IMR-90 (cell line): Measurements from ENCODE around the gene S100B. TPM values are rescaled to one million over a fixed set of nuclear protein-coding genes. Genes with fewer than 3 reads are reported as not detected.

Experiments used
- ATAC-seq: fragments of 200-7000 bp; cut with Tn5 transposase; 2 replicates; pipeline ENCODE4 v1.9.1; 2020; ENCODE audit warnings: low read depth, mild to moderate bottlenecking, moderate library complexity
- BruUV-seq: library from RNA; stranded (reverse); fragments of 400-500 nt; replicated peaks from 2 replicates; lab custom pipeline; 2021; lab: Mats Ljungman, UMichigan
- CTCF ChIA-PET: fragments of 300-600 bp; formaldehyde crosslinking; extraction: SDS; loops from one replicate; lab custom pipeline; 2021; ENCODE audit warnings: antibody characterized with exemption; lab: Yijun Ruan, JAX
- POLR2A ChIA-PET: fragments of 300-600 bp; sonication (Branson Sonifier 250); formaldehyde crosslinking; loops from one replicate; lab custom pipeline; 2022; ENCODE audit warnings: antibody characterized with exemption; ENCODE audit not compliant: unreplicated experiment; lab: Charles Lee
- DNase-seq: peaks from one replicate; pipeline ENCODE4 v3.0.0; 2013
- H2AFZ ChIP-seq: replicated peaks from 2 replicates; pipeline ENCODE3; 2013; ENCODE audit warnings: low read length, mild to moderate bottlenecking; ENCODE audit not compliant: poor library complexity
- H2AK5ac ChIP-seq: 2 replicates; pipeline ENCODE4 v1.6.1; 2013; ENCODE audit warnings: low read depth, low read length, inconsistent platforms
- H2AK9ac ChIP-seq: replicated peaks from 2 replicates; pipeline ENCODE3; 2013; ENCODE audit warnings: mild to moderate bottlenecking, low read depth, low read length, moderate library complexity; ENCODE audit not compliant: poor library complexity
- H2BK120ac ChIP-seq: 2 replicates; pipeline ENCODE4 v1.6.1; 2013; ENCODE audit warnings: low read depth, low read length, inconsistent platforms
- H2BK15ac ChIP-seq: 3 replicates; pipeline ENCODE4 v1.6.1; 2013; ENCODE audit warnings: low read depth, low read length, inconsistent platforms
- H2BK20ac ChIP-seq: 2 replicates; pipeline ENCODE4 v1.6.1; 2013; ENCODE audit warnings: low read depth, mild to moderate bottlenecking, inconsistent platforms, low read length, moderate library complexity
- H2BK5ac ChIP-seq: 2 replicates; pipeline ENCODE4 v1.6.1; 2013; ENCODE audit warnings: mild to moderate bottlenecking, low read depth, low read length, inconsistent platforms; ENCODE audit not compliant: poor library complexity, severe bottlenecking
- H3K14ac ChIP-seq: replicated peaks from 2 replicates; pipeline ENCODE4 v1.6.1; 2013; ENCODE audit warnings: low read depth, low read length, inconsistent platforms
- H3K18ac ChIP-seq: 2 replicates; pipeline ENCODE4 v1.6.1; 2013; ENCODE audit warnings: low read depth, low read length, control low read depth
- H3K23ac ChIP-seq: 2 replicates; pipeline ENCODE4 v1.6.1; 2013; ENCODE audit warnings: low read depth, low read length, inconsistent platforms
- H3K27ac ChIP-seq: 2 replicates; pipeline ENCODE4 v1.5.1; 2013; ENCODE audit warnings: mild to moderate bottlenecking, control low read depth, low read length; ENCODE audit not compliant: insufficient read depth
- H3K27me3 ChIP-seq: 2 replicates; pipeline ENCODE4 v1.6.1; 2013; ENCODE audit warnings: low read length; ENCODE audit not compliant: control insufficient read depth, insufficient read depth
- H3K36me3 ChIP-seq: 2 replicates; pipeline ENCODE4 v1.6.1; 2013; ENCODE audit warnings: low read length, mixed read lengths; ENCODE audit not compliant: control insufficient read depth, insufficient read depth
- H3K4ac ChIP-seq: 2 replicates; pipeline ENCODE4 v1.6.1; 2013; ENCODE audit warnings: low read depth, low read length, inconsistent platforms
- H3K4me1 ChIP-seq: 2 replicates; pipeline ENCODE4 v1.6.1; 2013; ENCODE audit warnings: low read length, mixed read lengths; ENCODE audit not compliant: control insufficient read depth, insufficient read depth
- H3K4me2 ChIP-seq: 2 replicates; pipeline ENCODE4 v1.6.1; 2013; ENCODE audit warnings: low read depth, mild to moderate bottlenecking, control low read depth, low read length, moderate library complexity
- H3K4me3 ChIP-seq: 2 replicates; pipeline ENCODE4 v1.5.1; 2013; ENCODE audit warnings: low read depth, mild to moderate bottlenecking, control low read depth, low read length, moderate library complexity; ENCODE audit not compliant: insufficient read depth
- H3K56ac ChIP-seq: 2 replicates; pipeline ENCODE4 v1.6.1; 2013; ENCODE audit warnings: low read length, inconsistent platforms; ENCODE audit not compliant: insufficient read depth; ENCODE audit errors: extremely low read depth
- H3K79me1 ChIP-seq, 2 experiments: 2 replicates each; pipeline ENCODE4 v1.6.1; 2013; ENCODE audit warnings: low read length in 2 of 2, inconsistent platforms in 1 of 2, low read depth in 1 of 2
- H3K9ac ChIP-seq: 2 replicates; pipeline ENCODE4 v1.6.1; 2013; ENCODE audit warnings: low read depth, low read length, control low read depth
- H3K9me1 ChIP-seq: 2 replicates; pipeline ENCODE4 v1.6.1; 2013; ENCODE audit warnings: low read length, inconsistent platforms; ENCODE audit not compliant: insufficient read depth
- H3K9me3 ChIP-seq: 2 replicates; pipeline ENCODE4 v1.6.1; 2013; ENCODE audit warnings: low read length; ENCODE audit not compliant: control insufficient read depth, insufficient read depth
- H4K20me1 ChIP-seq: 2 replicates; pipeline ENCODE4 v1.6.1; 2013; ENCODE audit warnings: low read length, inconsistent platforms; ENCODE audit not compliant: insufficient read depth
- H4K5ac ChIP-seq: 2 replicates; pipeline ENCODE4 v1.6.1; 2013; ENCODE audit warnings: mild to moderate bottlenecking, low read depth, low read length, control low read depth
- H4K8ac ChIP-seq, 2 experiments: 2 replicates each; pipeline ENCODE4 v1.6.1; 2013; ENCODE audit warnings: low read depth in 2 of 2, low read length in 2 of 2, control low read depth in 1 of 2, inconsistent platforms in 1 of 2
- H4K91ac ChIP-seq: 2 replicates; pipeline ENCODE4 v1.6.1; 2013; ENCODE audit warnings: low read depth, low read length, inconsistent platforms; ENCODE audit not compliant: insufficient read depth
- BHLHE40 ChIP-seq: fragments of 150-350 bp; IDR thresholded peaks from 2 replicates; pipeline ENCODE4 v1.6.1; 2016; ENCODE audit warnings: mild to moderate bottlenecking, low read depth, low read length
- CEBPB ChIP-seq: IDR thresholded peaks from 2 replicates; pipeline ENCODE4 v1.6.1; 2012; ENCODE audit warnings: low read depth, low read length, improper control_type of control experiment
- CHD1 ChIP-seq: IDR thresholded peaks from 2 replicates; pipeline ENCODE4 v1.6.1; 2012; ENCODE audit warnings: low read depth, low read length, improper control_type of control experiment
- CTCF ChIP-seq: conservative IDR thresholded peaks from 2 replicates; pipeline ENCODE4 v1.5.1; 2012; ENCODE audit warnings: mild to moderate bottlenecking, low read depth, low read length, improper control_type of control experiment
- FOS ChIP-seq: fragments of 150-350 bp; IDR thresholded peaks from 2 replicates; pipeline ENCODE4 v1.6.1; 2016; ENCODE audit warnings: low read depth, low read length
- MAFK ChIP-seq: IDR thresholded peaks from 2 replicates; pipeline ENCODE4 v1.6.1; 2012; ENCODE audit warnings: low read depth, low read length, improper control_type of control experiment
- MAZ ChIP-seq: IDR thresholded peaks from 2 replicates; pipeline ENCODE4 v1.6.1; 2012; ENCODE audit warnings: low read depth, mild to moderate bottlenecking, low read length, improper control_type of control experiment, moderate library complexity, borderline replicate concordance
- MXI1 ChIP-seq: IDR thresholded peaks from 2 replicates; pipeline ENCODE4 v1.6.1; 2012; ENCODE audit warnings: low read depth, mild to moderate bottlenecking, low read length, moderate library complexity, borderline replicate concordance
- NFE2L2 ChIP-seq: fragments of 150-350 bp; IDR thresholded peaks from 2 replicates; pipeline ENCODE4 v1.6.1; 2016; ENCODE audit warnings: low read depth, mild to moderate bottlenecking, low read length
- POLR2A ChIP-seq: IDR thresholded peaks from 2 replicates; pipeline ENCODE4 v1.6.1; 2012; ENCODE audit warnings: mild to moderate bottlenecking, low read depth, low read length
- RAD21 ChIP-seq: IDR thresholded peaks from 2 replicates; pipeline ENCODE4 v1.6.1; 2012; ENCODE audit warnings: low read length, improper control_type of control experiment
- RCOR1 ChIP-seq: IDR thresholded peaks from 2 replicates; pipeline ENCODE4 v1.6.1; 2012; ENCODE audit warnings: mild to moderate bottlenecking, low read length, improper control_type of control experiment; ENCODE audit not compliant: insufficient replicate concordance
- RFX5 ChIP-seq: IDR thresholded peaks from 2 replicates; pipeline ENCODE4 v1.8.0; 2012; ENCODE audit warnings: low read depth, mild to moderate bottlenecking, low read length, moderate library complexity
- SMC3 ChIP-seq: fragments of 150-350 bp; IDR thresholded peaks from 2 replicates; pipeline ENCODE4 v1.6.1; 2016; ENCODE audit warnings: low read depth, mild to moderate bottlenecking, antibody characterized with exemption, low read length, moderate library complexity
- USF2 ChIP-seq: fragments of 150-350 bp; IDR thresholded peaks from 2 replicates; pipeline ENCODE4 v1.6.1; 2017; ENCODE audit warnings: mild to moderate bottlenecking, antibody characterized with exemption, low read length, low read depth
- WGBS, 2 experiments: methylation state at CpG; one replicate each; pipeline versions ENCODE4 v1.1.5 to v1.1.7; 2013; ENCODE audit warnings: missing lambda C conversion rate in 2 of 2; ENCODE audit not compliant: insufficient read length in 1 of 2; ENCODE audit errors: extremely low coverage in 2 of 2; 5-methylcytosine and 5-hydroxymethylcytosine counted together
- dilution Hi-C: fragments of 300-500 bp; cut with HindIII; formaldehyde crosslinking; loops from one replicate; pipeline ENCODE4 v1.14.3; 2018; ENCODE audit warnings: low sequenced_read_pairs; ENCODE audit not compliant: unreplicated experiment
- in situ Hi-C: fragments of 300-500 bp; cut with MboI; formaldehyde crosslinking; loops from 3 replicates; pipeline ENCODE4 v1.14.3; 2019; ENCODE audit warnings: low sequenced_read_pairs, inconsistent platforms, mixed read lengths
- intact Hi-C: fragments of 100-400 bp; cut with micrococcal nuclease; formaldehyde crosslinking; loops from 2 replicates; pipeline ENCODE4 v1.10.0; 2022
- polyA plus RNA-seq, 3 experiments: library from polyadenylated mRNA; depleted of rRNA; stranded (reverse); fragments of >200 nt; gene quantifications; 2 replicates each; pipeline ENCODE4 v1.2.3, GENCODE V29; 2012; ENCODE audit warnings: low replicate concordance in 1 of 3
- total RNA-seq: library from RNA; depleted of rRNA; stranded (reverse); fragments of >200 nt; gene quantifications from 2 replicates; pipeline ENCODE4 v1.2.3, GENCODE V29; 2012
- TF ChIP-seq, protein P1 (sequence below): fragments of 150-350 bp; IDR thresholded peaks from 2 replicates; pipeline ENCODE4 v1.6.1; 2016; ENCODE audit warnings: low read depth, mild to moderate bottlenecking, low read length, moderate library complexity, borderline replicate concordance

S100B gene
- total and polyA plus RNA-seq, 2 of the 4 experiments (the other 2 are of a cell fraction): 0.18 to 0.26 TPM

DNA sequence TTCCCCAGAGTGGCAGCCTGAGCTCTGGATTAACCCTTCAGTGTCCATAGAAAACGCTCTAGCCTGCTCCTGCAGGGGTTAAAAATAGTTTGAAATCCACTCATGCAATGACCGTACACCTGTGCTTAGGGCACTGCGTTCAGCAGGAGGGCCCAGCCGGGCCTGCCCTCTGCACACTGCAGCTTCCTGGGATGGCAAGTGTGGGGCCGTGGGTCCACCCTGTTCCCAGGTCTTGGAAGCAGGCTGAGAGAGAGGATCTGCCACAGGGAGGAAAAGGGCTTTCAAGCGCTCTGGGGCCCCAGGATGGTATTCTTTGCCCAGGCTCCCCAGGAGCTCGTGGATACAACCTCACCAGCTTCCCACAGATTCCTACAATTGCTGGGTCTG lies 1.5 kb upstream of the S100B start:
- Histone ChIP-seq H3K27me3 (peaks cover 30% of the 10 kb centered on the region), H2BK20ac (no peak overlapping the region), H3K27ac (no peak overlapping the region), H3K9me3 (peaks cover 9% of the 10 kb centered on the region), H3K4ac (no peak overlapping the region), H2BK120ac (no peak overlapping the region), H3K9ac (no peak overlapping the region), H2AK5ac (no peak overlapping the region), H3K18ac (no peak overlapping the region), H2AFZ (no peak overlapping the region), H2AK9ac (no peak overlapping the region), H2BK15ac (no peak overlapping the region), H3K56ac (no peak overlapping the region), H4K5ac (no peak overlapping the region), H3K4me3 (no peak overlapping the region), H4K20me1 (no peaks in the 10 kb centered on the region), H3K9me1 (no peaks in the 10 kb centered on the region), H3K79me1 (no peaks in the 10 kb centered on the region), H4K8ac (no peak overlapping the region), H3K23ac (no peak overlapping the region), H4K91ac (no peak overlapping the region), H3K4me1 (no peaks in the 10 kb centered on the region), H3K36me3 (no peaks in the 10 kb centered on the region), H2BK5ac (no peak overlapping the region), H3K14ac (no peak overlapping the region), H3K4me2 (no peak overlapping the region)
- no CpG with 5 or more reads among the region's 7 CpGs for WGBS, 2 experiments
- dilution Hi-C loops: no loop called here
- POLR2A ChIA-PET: no interaction called here
- BruUV-seq: no TSS peak
- no peak for TF ChIP-seq NFE2L2
- no peak for TF ChIP-seq USF2
- TF ChIP-seq SMC3: no peak
- TF ChIP-seq RCOR1: no peak
- no peak for TF ChIP-seq BHLHE40
- no peak for TF ChIP-seq POLR2A
- TF ChIP-seq MXI1: no peak
- no peak for TF ChIP-seq RFX5
- no peak for TF ChIP-seq CTCF
- no peak for TF ChIP-seq CEBPB
- no peak for TF ChIP-seq MAZ
- no peak for TF ChIP-seq CHD1
- TF ChIP-seq, protein P1, sequence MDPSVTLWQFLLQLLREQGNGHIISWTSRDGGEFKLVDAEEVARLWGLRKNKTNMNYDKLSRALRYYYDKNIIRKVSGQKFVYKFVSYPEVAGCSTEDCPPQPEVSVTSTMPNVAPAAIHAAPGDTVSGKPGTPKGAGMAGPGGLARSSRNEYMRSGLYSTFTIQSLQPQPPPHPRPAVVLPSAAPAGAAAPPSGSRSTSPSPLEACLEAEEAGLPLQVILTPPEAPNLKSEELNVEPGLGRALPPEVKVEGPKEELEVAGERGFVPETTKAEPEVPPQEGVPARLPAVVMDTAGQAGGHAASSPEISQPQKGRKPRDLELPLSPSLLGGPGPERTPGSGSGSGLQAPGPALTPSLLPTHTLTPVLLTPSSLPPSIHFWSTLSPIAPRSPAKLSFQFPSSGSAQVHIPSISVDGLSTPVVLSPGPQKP: no peak
- TF ChIP-seq MAFK: no peak
- TF ChIP-seq FOS: no peak
- no peak for TF ChIP-seq RAD21
- DNase-seq: no peak
- ATAC-seq: no peak
- in situ Hi-C loops: no loop called here
- intact Hi-C loops: no loop called here
- CTCF ChIA-PET: no interaction called here
